Effector memory CD8-positive, alpha-beta T cell (primary cell): Measurements from ENCODE around the gene TSBP1.

ENCODE experiments used
- ATAC-seq: fragments of 150-1000 bp; cut with Tn5 transposase; replicated peaks from 2 replicates; pipeline ENCODE4 v1.10.0; 2021; ENCODE audit warnings: mild to moderate bottlenecking, moderate library complexity
- DNase-seq, 3 experiments: peaks; one replicate each; pipeline ENCODE4 v3.0.0; 2021
- H3K27ac Mint-ChIP-seq, 2 donors: one replicate each; pipeline ENCODE4 v1.8.0; 2022; ENCODE audit warnings: mild to moderate bottlenecking in 2 of 2, mixed read lengths in 2 of 2, moderate library complexity in 2 of 2
- H3K27me3 Mint-ChIP-seq, 2 donors: one replicate each; pipeline ENCODE4 v1.8.0; 2022; ENCODE audit warnings: mixed read lengths in 2 of 2
- H3K36me3 Mint-ChIP-seq: one replicate; pipeline ENCODE4 v1.8.0; 2022; ENCODE audit warnings: mild to moderate bottlenecking, moderate library complexity, mixed read lengths; ENCODE audit not compliant: insufficient read depth
- H3K4me1 Mint-ChIP-seq, 2 donors: one replicate each; pipeline ENCODE4 v1.8.0; 2022; ENCODE audit warnings: low read depth in 2 of 2, mixed read lengths in 2 of 2
- H3K4me3 Mint-ChIP-seq, 2 donors: one replicate each; pipeline ENCODE4 v1.8.0; 2022; ENCODE audit warnings: mild to moderate bottlenecking in 2 of 2, mixed read lengths in 2 of 2, moderate library complexity in 2 of 2
- H3K9me3 Mint-ChIP-seq, 2 donors: one replicate each; pipeline ENCODE4 v1.8.0; 2022; ENCODE audit warnings: mixed read lengths in 2 of 2

Gene TSBP1

GRCh38 chr6:32247401-32247800, 124.3 kb downstream of the TSBP1 start:
- H3K36me3 Mint-ChIP-seq, result no peaks in the 10 kb centered on the region
- ATAC-seq (no peak), DNase-seq (no peak)
- H3K27ac Mint-ChIP-seq, result no peak overlapping the region
- no peaks in the 10 kb centered on the region for H3K9me3 Mint-ChIP-seq
- peaks cover 0 to 6% of the 10 kb centered on the region in 2 donors for H3K27me3 Mint-ChIP-seq
- peaks cover 9 to 12% of the 10 kb centered on the region in 2 donors for H3K4me1 Mint-ChIP-seq
- H3K4me3 Mint-ChIP-seq, result no peak overlapping the region

- H3K9me3 Mint-ChIP-seq, result no peaks in the 10 kb centered on the region
- ATAC-seq (peak; percentile 76), DNase-seq (peak; percentile 60 to 67 (median 61))
- peaks cover 0 to 6% of the 10 kb centered on the region in 2 donors for H3K27me3 Mint-ChIP-seq
- H3K4me1 Mint-ChIP-seq, result peaks cover 9% of the 10 kb centered on the region in 2 donors
- no peaks in the 10 kb centered on the region for H3K36me3 Mint-ChIP-seq
- peak overlapping the region; percentile 38 to 89 for H3K27ac Mint-ChIP-seq
- H3K4me3 Mint-ChIP-seq, result peak overlapping the region; percentile 63 to 73
Observed at GRCh38 chr6:32244946-32245398, 126.7 kb downstream of the TSBP1 start.

GRCh38 chr6:32244270-32244669, 127.4 kb downstream of the TSBP1 start:
- Mint-ChIP-seq H3K27ac (no peak overlapping the region), H3K4me1 (peaks cover 9% of the 10 kb centered on the region in 2 donors), H3K4me3 (no peak overlapping the region), H3K9me3 (no peaks in the 10 kb centered on the region), H3K36me3 (no peaks in the 10 kb centered on the region), H3K27me3 (peaks cover 0 to 6% of the 10 kb centered on the region in 2 donors)
- ATAC-seq (no peak), DNase-seq (no peak)
